HT1080 (cell line): Measurements from ENCODE around the gene PAX1. TPM values are rescaled to one million over a fixed set of nuclear protein-coding genes. Genes with fewer than 3 reads are reported as not detected.

Experiments
- DNase-seq: peaks from one replicate; pipeline ENCODE4 v3.0.0-alpha.2; 2015; ENCODE audit warnings: low read depth
- polyA plus RNA-seq, 2 experiments: library from polyadenylated mRNA; depleted of rRNA; stranded (reverse); fragments of >200 nt; gene quantifications; 2 replicates each; pipeline ENCODE4 v1.2.3, GENCODE V29; 2015
- total RNA-seq: library from RNA; depleted of rRNA; stranded (reverse); fragments of >200 nt; shearing (Covaris generic); gene quantifications from 2 replicates; pipeline ENCODE4 v1.2.3, GENCODE V29; 2014; rRNA removed

Gene PAX1
- not detected in 2 replicates for total RNA-seq
- 0.03 TPM in 1 of 2 replicates, not detected in the other for polyA plus RNA-seq (2015; cell fraction: cytosol; rRNA removed)
- polyA plus RNA-seq (2015; cell fraction: nucleus; rRNA removed): not detected in 2 replicates

- DNase-seq: no peak
Observed at GRCh38 chr20:21705575-21706260, at the start of gene PAX1. Gene PAX1 (plus strand): TSS chr20:21705664. CDS start chr20:21705713, 49 bp downstream.

GRCh38 chr20:21656308-21657067, 49.0 kb upstream of the PAX1 start:
- DNase-seq: no peak

GRCh38 chr20:21661488-21662055, 43.9 kb upstream of the PAX1 start:
- DNase-seq: no peak

- DNase-seq: no peak
Observed at GRCh38 chr20:21663465-21663864, 42.0 kb upstream of the PAX1 start.

DNA sequence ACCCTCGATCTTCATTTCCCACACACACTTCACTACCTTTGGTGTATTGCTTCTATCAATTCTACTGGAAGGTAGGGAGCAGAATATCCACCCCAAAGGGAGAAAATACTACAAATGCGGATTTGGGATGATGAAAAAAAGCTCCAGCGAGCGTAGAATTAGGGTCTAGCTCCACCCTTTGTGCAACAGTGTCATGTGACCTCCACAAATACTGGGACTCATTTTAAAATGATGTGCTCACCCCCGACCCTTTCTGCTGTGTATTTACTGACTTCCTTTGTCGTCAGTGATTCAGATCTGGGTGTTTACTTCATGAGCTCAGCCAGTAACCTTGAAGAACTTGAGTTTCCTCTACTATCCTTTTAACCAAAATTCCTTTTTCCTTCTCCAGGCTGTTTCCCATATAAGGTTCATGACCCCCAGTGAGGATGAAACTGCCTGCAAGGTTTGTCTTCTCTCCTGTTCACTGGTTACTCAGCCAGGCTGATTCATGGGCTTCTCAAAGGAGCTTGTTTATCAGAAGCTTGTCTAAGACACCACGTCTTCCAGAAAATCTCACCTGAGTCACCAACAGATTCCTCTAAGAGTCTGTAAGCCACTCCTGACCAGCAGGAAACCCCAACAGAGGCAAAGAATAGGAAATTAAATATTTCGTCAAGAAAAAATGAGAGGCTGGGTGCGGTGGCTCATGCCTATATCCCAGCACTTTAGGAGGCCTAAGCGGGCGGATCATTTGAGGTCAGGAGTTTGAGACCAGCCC, 39.6 kb upstream of the PAX1 start:
- peak; percentile 74 for DNase-seq

- no peak for DNase-seq
Observed at GRCh38 chr20:21670126-21670525, 35.3 kb upstream of the PAX1 start.

DNA sequence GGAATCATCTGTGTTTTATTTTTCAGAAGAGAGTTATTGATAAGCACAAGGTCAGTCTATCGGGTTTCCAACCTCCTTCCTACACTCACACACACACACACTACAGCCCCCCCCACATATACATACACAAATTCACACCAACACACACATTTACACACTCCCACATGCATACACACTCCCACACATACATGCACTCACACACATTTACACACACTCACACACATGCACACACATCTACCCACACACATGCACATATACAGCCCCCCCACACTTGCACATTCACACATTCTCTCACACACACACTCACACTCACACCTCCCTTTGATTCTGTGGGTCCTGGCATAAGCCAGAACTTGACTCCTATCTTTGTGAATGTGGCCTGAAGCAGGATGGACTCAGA, 34.5 kb upstream of the PAX1 start:
- no peak for DNase-seq

GRCh38 chr20:21677261-21677660, 28.2 kb upstream of the PAX1 start:
- no peak for DNase-seq

- DNase-seq: no peak
Observed at GRCh38 chr20:21677781-21678180, 27.7 kb upstream of the PAX1 start.

DNA sequence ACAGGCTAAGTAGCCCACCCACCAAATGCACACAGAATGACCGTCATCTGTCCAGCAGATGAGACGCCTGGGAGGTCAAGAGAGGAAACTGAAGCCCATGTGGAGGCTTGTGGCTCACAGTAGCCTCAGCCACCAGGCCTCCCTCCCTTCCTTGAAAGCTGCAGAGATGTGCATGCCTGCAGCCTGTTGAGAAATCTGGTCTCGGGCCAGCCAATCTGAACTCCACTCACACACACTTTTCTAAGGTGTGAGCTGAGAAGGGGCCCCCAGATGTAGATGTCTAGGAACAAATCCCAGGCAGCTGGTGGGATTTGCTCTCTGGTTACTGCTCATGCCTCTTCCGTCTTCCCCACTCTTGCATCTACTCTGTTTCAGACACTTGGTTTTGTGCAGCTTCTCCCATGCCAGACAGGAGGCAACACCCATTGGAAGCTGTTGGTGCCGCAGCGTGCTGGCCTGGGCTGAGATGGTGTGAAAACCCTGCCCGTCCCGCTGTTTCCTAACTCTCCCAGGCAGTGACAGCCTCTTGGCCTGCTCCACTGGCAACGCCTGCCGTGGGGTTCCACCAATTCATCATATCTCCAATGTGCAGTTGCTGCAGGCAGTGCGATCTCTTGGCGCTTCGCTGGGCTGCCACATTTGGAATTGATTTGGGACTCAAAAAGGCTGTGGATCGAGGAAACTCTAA, 24.1 kb upstream of the PAX1 start:
- no peak for DNase-seq

GRCh38 chr20:21681922-21682318, 23.5 kb upstream of the PAX1 start:
- DNase-seq: no peak

DNA sequence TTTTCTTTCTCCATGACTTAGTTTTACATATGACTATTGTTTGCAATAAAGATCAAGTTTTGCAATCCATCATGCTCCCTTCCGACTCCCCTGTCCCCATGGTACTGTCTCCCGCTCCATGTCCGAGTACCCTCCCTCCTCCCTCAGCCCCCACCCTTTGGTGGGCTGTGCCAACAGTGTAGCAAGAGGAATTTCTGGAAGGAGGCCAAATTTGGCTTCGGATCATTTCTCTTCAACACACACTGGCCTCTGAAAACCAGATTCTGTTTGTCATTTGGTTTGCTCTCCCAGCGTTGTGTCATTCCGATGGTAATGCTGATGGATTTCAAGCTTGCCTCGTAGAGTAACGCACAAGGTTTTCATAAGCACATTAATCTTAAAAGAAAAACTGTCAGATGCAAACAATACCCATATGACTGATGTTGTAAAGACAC, 22.9 kb upstream of the PAX1 start:
- no peak for DNase-seq

GRCh38 chr20:21684671-21685070, 20.8 kb upstream of the PAX1 start:
- no peak for DNase-seq

DNA sequence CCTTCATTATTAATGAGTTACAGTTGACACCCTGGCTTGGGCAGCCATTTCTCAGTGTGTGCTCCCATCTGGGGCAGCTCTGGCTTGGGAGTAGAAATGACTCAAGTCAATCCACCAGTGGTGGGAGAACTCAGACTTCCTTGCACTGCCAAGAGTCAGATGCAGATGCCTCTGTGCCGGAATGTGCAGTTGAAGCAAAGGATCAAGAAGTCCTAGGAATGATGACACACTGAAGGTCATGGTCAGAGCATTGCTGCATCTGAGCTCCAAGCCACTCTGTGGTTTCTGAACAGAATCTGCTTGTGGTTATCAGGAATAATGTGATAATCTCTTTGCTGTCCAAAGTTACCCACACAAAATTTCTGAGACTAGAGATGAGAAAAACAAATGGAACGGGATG, 19.5 kb upstream of the PAX1 start:
- no peak for DNase-seq

DNA sequence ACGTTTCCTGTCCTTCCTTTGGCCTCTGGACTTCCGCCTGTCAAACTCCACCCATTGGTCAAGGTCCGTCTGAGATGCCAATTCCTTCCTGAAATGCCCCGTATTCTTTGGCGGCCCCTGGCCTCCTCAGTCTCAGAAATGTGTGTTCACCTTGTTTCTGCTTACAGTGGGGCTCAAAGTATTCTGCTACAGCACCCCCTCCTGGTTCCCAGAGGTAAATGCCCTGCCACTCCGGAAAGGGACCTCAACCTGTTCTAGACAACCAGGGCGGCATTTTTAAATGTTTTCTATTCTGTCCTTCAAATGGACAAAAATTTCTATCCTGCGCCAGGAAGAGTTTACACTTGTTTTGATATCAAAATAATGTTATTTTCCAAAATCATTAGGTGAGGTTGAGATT, 12.1 kb upstream of the PAX1 start:
- DNase-seq: no peak

- no peak for DNase-seq
Observed at GRCh38 chr20:21698494-21699215, 6.8 kb upstream of the PAX1 start.

GRCh38 chr20:21699216-21699508, 6.3 kb upstream of the PAX1 start:
- no peak for DNase-seq

DNA sequence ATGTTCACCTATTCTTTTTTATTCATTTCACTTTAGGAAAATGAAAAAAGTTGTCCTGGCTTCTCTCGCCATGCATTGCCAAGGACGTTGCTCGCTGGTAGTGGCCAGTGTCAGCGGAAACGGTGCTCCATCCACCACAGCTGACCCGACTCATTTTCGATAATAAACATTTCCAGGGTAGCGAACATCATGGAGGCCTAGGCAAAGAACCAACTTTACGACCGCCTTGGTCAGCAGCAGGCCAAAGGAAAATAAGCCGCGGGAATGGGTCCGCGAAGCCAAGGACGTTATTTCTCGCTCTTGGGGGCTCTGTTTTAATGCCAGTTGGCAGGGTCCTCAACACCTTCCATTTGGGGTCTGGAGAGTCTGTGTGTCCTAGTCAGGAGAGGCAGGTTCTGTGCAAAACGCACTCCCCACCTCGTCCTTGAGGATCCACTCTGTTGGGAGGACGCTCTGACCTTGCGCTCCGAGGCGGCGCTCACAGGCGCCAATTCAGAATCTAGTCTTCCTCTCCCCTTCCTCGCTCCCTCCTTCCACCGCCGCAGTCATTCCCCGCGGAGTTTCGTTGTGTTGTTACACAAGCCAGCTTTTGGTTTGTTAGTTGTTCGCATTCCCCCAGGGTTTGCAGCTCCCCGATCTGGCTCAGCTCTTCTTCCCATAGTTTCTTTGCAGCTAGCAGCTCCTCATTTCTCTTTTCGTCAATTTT, 4.1 kb upstream of the PAX1 start:
- DNase-seq: no peak

DNA sequence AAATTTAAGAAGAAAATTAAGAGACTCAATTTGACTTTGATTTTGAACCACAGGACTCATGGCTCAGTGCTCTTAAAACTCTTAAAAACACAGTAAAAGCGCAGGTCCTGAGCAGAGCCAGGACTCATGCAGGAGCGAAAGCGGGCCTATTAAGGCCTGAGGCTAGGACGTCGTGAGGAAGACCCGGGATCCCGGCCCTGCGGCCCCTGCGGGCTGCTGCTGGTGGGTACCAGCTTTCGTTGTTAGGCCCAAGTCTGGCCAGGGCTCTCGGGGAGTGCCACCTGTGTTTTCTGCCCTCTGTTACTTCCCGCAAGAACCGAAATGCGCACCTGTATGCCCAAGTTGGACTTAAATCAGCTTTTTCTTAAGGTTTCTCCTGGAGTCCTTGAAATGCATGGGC, 3.4 kb upstream of the PAX1 start:
- no peak for DNase-seq
